ENCODE measurements around the gene TIMM44. TPM values are rescaled to one million over a fixed set of nuclear protein-coding genes. Genes with fewer than 3 reads are reported as not detected.

TIMM44 gene
- total and polyA plus RNA-seq, 9 donors: 29.8 to 110 (median 50.3) TPM

GRCh38 chr19:7981661-7982060, 38.2 kb upstream of the TIMM44 start:
- intact Hi-C loops (cut with DNase I): no loop called here
- no peaks in the 10 kb centered on the region for H3K27me3 ChIP-seq
- H3K4me3 ChIP-seq: no peak overlapping the region
- H3K27ac ChIP-seq: no peak overlapping the region
- H3K36me3 ChIP-seq: no peaks in the 10 kb centered on the region
- no peaks in the 10 kb centered on the region for H3K4me1 ChIP-seq (ENCODE audit: insufficient read depth)
- whole genome bisulfite sequencing, 3 donors: 87 to 91% (median 88%) methylated on average over 7 of the region's 7 CpGs
- TF ChIP-seq EP300 (IDR thresholded peaks at IDR 0.05) (no peak), POLR2A (IDR thresholded peaks at IDR 0.05) (no peak)
- TF ChIP-seq, protein P1, sequence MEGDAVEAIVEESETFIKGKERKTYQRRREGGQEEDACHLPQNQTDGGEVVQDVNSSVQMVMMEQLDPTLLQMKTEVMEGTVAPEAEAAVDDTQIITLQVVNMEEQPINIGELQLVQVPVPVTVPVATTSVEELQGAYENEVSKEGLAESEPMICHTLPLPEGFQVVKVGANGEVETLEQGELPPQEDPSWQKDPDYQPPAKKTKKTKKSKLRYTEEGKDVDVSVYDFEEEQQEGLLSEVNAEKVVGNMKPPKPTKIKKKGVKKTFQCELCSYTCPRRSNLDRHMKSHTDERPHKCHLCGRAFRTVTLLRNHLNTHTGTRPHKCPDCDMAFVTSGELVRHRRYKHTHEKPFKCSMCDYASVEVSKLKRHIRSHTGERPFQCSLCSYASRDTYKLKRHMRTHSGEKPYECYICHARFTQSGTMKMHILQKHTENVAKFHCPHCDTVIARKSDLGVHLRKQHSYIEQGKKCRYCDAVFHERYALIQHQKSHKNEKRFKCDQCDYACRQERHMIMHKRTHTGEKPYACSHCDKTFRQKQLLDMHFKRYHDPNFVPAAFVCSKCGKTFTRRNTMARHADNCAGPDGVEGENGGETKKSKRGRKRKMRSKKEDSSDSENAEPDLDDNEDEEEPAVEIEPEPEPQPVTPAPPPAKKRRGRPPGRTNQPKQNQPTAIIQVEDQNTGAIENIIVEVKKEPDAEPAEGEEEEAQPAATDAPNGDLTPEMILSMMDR (IDR thresholded peaks at IDR 0.05): no peak
- H3K9me3 ChIP-seq: no peaks in the 10 kb centered on the region
- no peak for DNase-seq

DNA sequence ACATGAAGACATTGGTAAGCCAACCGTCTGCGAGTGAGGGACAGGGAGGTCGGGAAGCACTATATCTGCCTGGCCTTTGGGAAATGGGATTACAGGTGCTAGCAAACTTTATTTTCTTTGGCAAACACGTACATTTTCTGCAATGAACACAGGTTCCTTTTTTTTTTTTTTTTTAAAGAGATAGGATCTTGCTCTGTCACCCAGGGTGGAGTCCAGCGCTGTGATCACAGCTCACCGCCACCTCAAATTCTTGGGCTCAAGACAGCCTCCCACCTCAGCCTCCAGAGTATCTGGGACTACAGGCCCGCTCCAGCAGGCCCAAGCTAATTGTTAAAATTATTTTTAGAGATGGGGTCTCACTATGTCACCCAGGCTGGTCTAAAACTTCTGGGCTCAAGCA, 37.7 kb upstream of the TIMM44 start:
- Histone ChIP-seq H3K36me3 (no peaks in the 10 kb centered on the region), H3K4me1 (ENCODE audit: insufficient read depth) (no peaks in the 10 kb centered on the region), H3K27me3 (no peaks in the 10 kb centered on the region), H3K9me3 (no peaks in the 10 kb centered on the region), H3K4me3 (no peak overlapping the region), H3K27ac (no peak overlapping the region)
- TF ChIP-seq POLR2A (IDR thresholded peaks at IDR 0.05) (no peak), EP300 (IDR thresholded peaks at IDR 0.05) (no peak)
- TF ChIP-seq, protein P1 (IDR thresholded peaks at IDR 0.05): no peak
- WGBS, 3 donors: 84 to 87% (median 85%) methylated on average over 7 of the region's 7 CpGs
- intact Hi-C loops (cut with DNase I): no loop called here
- DNase-seq: no peak

GRCh38 chr19:7980635-7981121, 37.2 kb upstream of the TIMM44 start:
- intact Hi-C loops (cut with DNase I): no loop called here

DNA sequence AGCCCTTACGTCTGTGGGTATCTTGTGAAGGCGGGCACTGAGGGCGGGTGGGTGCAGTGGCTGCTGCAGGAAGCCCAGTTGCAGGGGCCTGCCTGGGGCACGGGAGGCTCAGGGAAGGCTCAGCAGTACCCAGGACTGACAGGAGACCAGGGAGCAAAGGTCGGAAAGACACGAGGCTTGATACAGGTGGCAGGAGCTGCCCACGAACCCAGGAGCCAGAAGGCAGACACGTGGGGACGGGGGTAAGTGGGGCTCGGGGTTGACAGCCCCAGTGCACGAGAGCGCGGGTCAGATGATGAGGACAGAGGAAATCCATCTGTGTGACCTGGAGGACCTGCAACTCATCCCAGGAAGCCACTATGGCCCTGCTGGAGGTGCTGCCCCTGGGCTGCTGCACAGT, 36.7 kb upstream of the TIMM44 start:
- Histone ChIP-seq H3K4me3 (no peak overlapping the region), H3K36me3 (no peaks in the 10 kb centered on the region), H3K9me3 (no peaks in the 10 kb centered on the region), H3K27me3 (no peaks in the 10 kb centered on the region), H3K4me1 (ENCODE audit: insufficient read depth) (no peaks in the 10 kb centered on the region), H3K27ac (no peak overlapping the region)
- TF ChIP-seq EP300 (IDR thresholded peaks at IDR 0.05) (no peak), POLR2A (IDR thresholded peaks at IDR 0.05) (no peak)
- TF ChIP-seq, protein P1 (IDR thresholded peaks at IDR 0.05): no peak
- DNase-seq: no peak
- WGBS, 3 donors: 82 to 89% (median 82%) methylated on average over 13 of the region's 13 CpGs
- intact Hi-C loops (cut with DNase I): no loop called here

More at GRCh38 chr19:7980635-7981121, 37.2 kb upstream of the TIMM44 start:
- no peaks in the 10 kb centered on the region for H3K36me3 ChIP-seq
- 79 to 86% (median 81%) methylated on average over 12 of the region's 12 CpGs for WGBS, 3 donors
- H3K27me3 ChIP-seq: no peaks in the 10 kb centered on the region
- H3K4me3 ChIP-seq: no peak overlapping the region
- no peaks in the 10 kb centered on the region for H3K4me1 ChIP-seq (ENCODE audit: insufficient read depth)
- TF ChIP-seq EP300 (IDR thresholded peaks at IDR 0.05) (no peak), POLR2A (IDR thresholded peaks at IDR 0.05) (no peak)
- TF ChIP-seq, protein P1 (IDR thresholded peaks at IDR 0.05): no peak
- H3K9me3 ChIP-seq: no peaks in the 10 kb centered on the region
- no peak for DNase-seq
- no peak overlapping the region for H3K27ac ChIP-seq

Data from ovary (tissue), 9 donors.